H9 (cell line): ENCODE measurements around the gene THAP4. TPM values are rescaled to one million over a fixed set of nuclear protein-coding genes. Genes with fewer than 3 reads are reported as not detected.

Experiments
- DNase-seq: peaks from one replicate; pipeline ENCODE4 v3.0.0-alpha.2; 2017
- H2AFZ ChIP-seq: one replicate; pipeline ENCODE4 v1.6.1; 2013; ENCODE audit warnings: mild to moderate bottlenecking, low read length, control low read depth, moderate library complexity
- H2AK5ac ChIP-seq: 2 replicates; pipeline ENCODE4 v1.6.1; 2013; ENCODE audit warnings: low read length, control low read depth, mixed read lengths; ENCODE audit not compliant: insufficient read length
- H2BK120ac ChIP-seq: one replicate; pipeline ENCODE4 v1.6.1; 2013; ENCODE audit warnings: low read depth, mild to moderate bottlenecking, low read length, control low read depth, inconsistent platforms; ENCODE audit not compliant: poor library complexity, severe bottlenecking
- H2BK12ac ChIP-seq: 2 replicates; pipeline ENCODE4 v1.6.1; 2013; ENCODE audit warnings: low read length, control low read depth, mixed read lengths, low read depth; ENCODE audit not compliant: insufficient read length
- H2BK15ac ChIP-seq: 2 replicates; pipeline ENCODE4 v1.6.1; 2013; ENCODE audit warnings: low read depth, low read length, control low read depth
- H2BK20ac ChIP-seq: one replicate; pipeline ENCODE4 v1.6.1; 2013; ENCODE audit warnings: low read depth, mild to moderate bottlenecking, low read length, control low read depth, inconsistent platforms; ENCODE audit not compliant: poor library complexity, severe bottlenecking
- H2BK5ac ChIP-seq: 2 replicates; pipeline ENCODE4 v1.6.1; 2013; ENCODE audit warnings: low read length, control low read depth, mixed read lengths; ENCODE audit not compliant: insufficient read length
- H3K14ac ChIP-seq: 2 replicates; pipeline ENCODE4 v1.6.1; 2013; ENCODE audit warnings: low read length, control low read depth; ENCODE audit not compliant: insufficient read depth
- H3K18ac ChIP-seq: 2 replicates; pipeline ENCODE4 v1.6.1; 2013; ENCODE audit warnings: low read depth, mild to moderate bottlenecking, mixed read lengths, low read length, control low read depth; ENCODE audit not compliant: insufficient read length
- H3K23ac ChIP-seq: 2 replicates; pipeline ENCODE4 v1.6.1; 2013; ENCODE audit warnings: low read length, control low read depth, mixed read lengths, low read depth; ENCODE audit not compliant: insufficient read length
- H3K23me2 ChIP-seq: 2 replicates; pipeline ENCODE4 v1.6.1; 2013; ENCODE audit warnings: low read depth, mild to moderate bottlenecking, mixed read lengths, low read length, control low read depth; ENCODE audit not compliant: insufficient read length, poor library complexity, severe bottlenecking
- H3K27ac ChIP-seq: 2 replicates; pipeline ENCODE4 v1.5.1; 2013; ENCODE audit warnings: low read length, control low read depth, mixed read lengths, low read depth; ENCODE audit not compliant: insufficient read length
- H3K27me3 ChIP-seq: 2 replicates; pipeline ENCODE4 v1.6.1; 2013; ENCODE audit warnings: low read length, control low read depth, inconsistent platforms; ENCODE audit not compliant: insufficient read depth
- H3K4ac ChIP-seq: 2 replicates; pipeline ENCODE4 v1.6.1; 2013; ENCODE audit warnings: low read depth, mild to moderate bottlenecking, control low read depth, inconsistent platforms, low read length, moderate library complexity
- H3K4me1 ChIP-seq: 2 replicates; pipeline ENCODE4 v1.6.1; 2013; ENCODE audit warnings: low read length, control low read depth, inconsistent platforms; ENCODE audit not compliant: insufficient read depth
- H3K4me2 ChIP-seq: 2 replicates; pipeline ENCODE4 v1.6.1; 2013; ENCODE audit warnings: low read length, control low read depth, mixed read lengths; ENCODE audit not compliant: insufficient read length, insufficient read depth
- H3K56ac ChIP-seq: 2 replicates; pipeline ENCODE4 v1.6.1; 2013; ENCODE audit warnings: low read depth, mild to moderate bottlenecking, mixed read lengths, low read length, control low read depth; ENCODE audit not compliant: insufficient read length
- H3K79me1 ChIP-seq: 2 replicates; pipeline ENCODE4 v1.6.1; 2013; ENCODE audit warnings: low read depth, mild to moderate bottlenecking, moderate library complexity, low read length, control low read depth, inconsistent platforms; ENCODE audit not compliant: insufficient read depth, poor library complexity, severe bottlenecking
- H3K79me2 ChIP-seq: 2 replicates; pipeline ENCODE4 v1.6.1; 2013; ENCODE audit warnings: low read length, control low read depth, inconsistent platforms; ENCODE audit not compliant: insufficient read depth
- H3K9ac ChIP-seq: 2 replicates; pipeline ENCODE4 v1.6.1; 2013; ENCODE audit warnings: low read length, control low read depth, mixed read lengths; ENCODE audit not compliant: insufficient read length; ENCODE audit errors: extremely low read depth
- H3K9me3 ChIP-seq: one replicate; pipeline ENCODE4 v1.6.1; 2013; ENCODE audit warnings: low read depth, low read length, inconsistent platforms; ENCODE audit not compliant: control insufficient read depth
- H3T11ph ChIP-seq: one replicate; pipeline ENCODE4 v1.6.1; 2013; ENCODE audit warnings: mild to moderate bottlenecking, low read length, control low read depth, inconsistent platforms
- H4K20me1 ChIP-seq: one replicate; pipeline ENCODE4 v1.6.1; 2013; ENCODE audit not compliant: control insufficient read depth, insufficient read length, insufficient read depth
- H4K5ac ChIP-seq: 2 replicates; pipeline ENCODE4 v1.6.1; 2013; ENCODE audit warnings: low read depth, mild to moderate bottlenecking, mixed read lengths, low read length, control low read depth; ENCODE audit not compliant: insufficient read length
- H4K8ac ChIP-seq: replicated peaks from 2 replicates; pipeline ENCODE4 v1.6.1; 2013; ENCODE audit warnings: low read length, control low read depth, mixed read lengths, low read depth; ENCODE audit not compliant: insufficient read length
- H4K91ac ChIP-seq: 2 replicates; pipeline ENCODE4 v1.6.1; 2013; ENCODE audit warnings: low read depth, mild to moderate bottlenecking, moderate library complexity, mixed read lengths, low read length, control low read depth; ENCODE audit not compliant: insufficient read length
- H3K27ac Mint-ChIP-seq, 3 experiments: 2 replicates in 2 of 3; 3 replicates in 1 of 3; pipeline ENCODE4 v1.8.0; 2020 to 2021; ENCODE audit warnings: mixed read lengths in 3 of 3, mild to moderate bottlenecking in 1 of 3, moderate library complexity in 1 of 3
- H3K27me3 Mint-ChIP-seq: 2 replicates; pipeline ENCODE4 v1.8.0; 2021; ENCODE audit warnings: low read depth, mild to moderate bottlenecking, moderate library complexity, mixed read lengths
- H3K36me3 Mint-ChIP-seq, 3 experiments: 2 replicates in 2 of 3; 3 replicates in 1 of 3; pipeline ENCODE4 v1.8.0; 2020 to 2021; ENCODE audit warnings: low read depth in 3 of 3, mixed read lengths in 3 of 3; ENCODE audit not compliant: insufficient read depth in 1 of 3
- H3K4me1 Mint-ChIP-seq, 2 experiments: 2 replicates each; pipeline ENCODE4 v1.8.0; 2020; ENCODE audit warnings: mixed read lengths in 2 of 2
- H3K4me3 Mint-ChIP-seq, 2 experiments: 2 replicates in 1 of 2; 3 replicates in 1 of 2; pipeline ENCODE4 v1.8.0; 2020 to 2021; ENCODE audit warnings: mild to moderate bottlenecking in 2 of 2, mixed read lengths in 2 of 2, moderate library complexity in 1 of 2
- H3K9me3 Mint-ChIP-seq, 2 experiments: 2 replicates in 1 of 2; 3 replicates in 1 of 2; pipeline ENCODE4 v1.8.0; 2020; ENCODE audit warnings: mild to moderate bottlenecking in 2 of 2, mixed read lengths in 2 of 2, moderate library complexity in 1 of 2
- WGBS: extraction: QIAGEN DNeasy Blood & Tissue Kit; methylation state at CpG from one replicate; pipeline ENCODE4 v1.1.7; 2013; ENCODE audit warnings: missing lambda C conversion rate, low lambda C conversion rate, mixed read lengths; ENCODE audit not compliant: insufficient read length; ENCODE audit errors: extremely low coverage; 5-methylcytosine and 5-hydroxymethylcytosine counted together
- total RNA-seq: library from RNA; stranded (reverse); gene quantifications from 2 replicates; pipeline ENCODE4 v1.2.1, GENCODE V29; 2021
- TF ChIP-seq, protein P1 (sequence below): fragments of 200-600 bp; sonication (generic); conservative IDR thresholded peaks from 3 replicates; pipeline ENCODE4 v1.8.0; 2021; ENCODE audit warnings: antibody characterized with exemption, mild to moderate bottlenecking

The THAP4 gene
- total RNA-seq, 1 experiment from 2014 or later = 70.6 TPM

DNA sequence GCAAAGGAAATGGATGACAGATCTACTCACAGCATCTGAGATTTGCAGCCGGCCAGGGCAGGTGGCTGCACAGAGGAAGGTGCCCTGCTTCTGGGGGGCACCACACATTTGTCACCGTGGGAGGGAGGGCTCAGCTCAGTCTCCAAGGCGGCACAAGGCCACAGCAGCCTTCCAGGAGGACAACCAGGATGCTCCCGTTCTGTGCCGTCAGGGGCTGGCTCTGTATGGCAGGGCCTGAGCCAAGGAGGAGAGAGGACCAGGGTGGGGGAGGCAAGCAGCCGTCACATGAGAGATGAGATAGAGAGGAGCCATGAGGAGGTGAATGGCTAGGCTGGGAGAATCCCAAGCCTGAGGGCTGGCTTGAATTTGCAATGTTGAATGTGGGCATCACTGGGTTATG is 83.0 kb downstream of the THAP4 start:
- Mint-ChIP-seq H3K4me3 (no peak overlapping the region), H3K27me3 (peaks cover 3% of the 10 kb centered on the region), H3K4me1 (peaks cover 17 to 22% of the 10 kb centered on the region in 2 experiments), H3K9me3 (peaks cover 0 to 3% of the 10 kb centered on the region in 2 experiments; a peak in 2 of 5 replicates), H3K36me3 (peaks cover 0 to 4% (median 3%) of the 10 kb centered on the region in 3 experiments; a peak in 3 of 7 replicates), H3K27ac (peak overlapping the region in 1 of 3 experiments; percentile 56; a peak in 2 of 7 replicates)
- Histone ChIP-seq H3K4me1 (peaks cover 5% of the 10 kb centered on the region; the same call in 1 of the 2 replicates), H3T11ph (no peak overlapping the region), H4K8ac (no peak overlapping the region), H3K79me1 (no peaks in the 10 kb centered on the region), H3K23me2 (no peaks in the 10 kb centered on the region), H3K79me2 (no peaks in the 10 kb centered on the region), H3K27ac (no peak overlapping the region), H3K27me3 (no peaks in the 10 kb centered on the region), H2BK20ac (no peak overlapping the region), H2BK120ac (no peak overlapping the region), H3K9ac (no peak overlapping the region), H4K91ac (no peak overlapping the region), H3K9me3 (no peaks in the 10 kb centered on the region), H3K18ac (no peak overlapping the region), H3K56ac (no peak overlapping the region), H4K5ac (no peak overlapping the region), H2BK15ac (no peak overlapping the region), H2BK12ac (no peak overlapping the region), H3K4ac (no peak overlapping the region), H3K4me2 (no peak overlapping the region), H2AK5ac (no peak overlapping the region), H3K14ac (no peak overlapping the region; the same call in 1 of the 2 replicates), H4K20me1 (no peaks in the 10 kb centered on the region), H2BK5ac (no peak overlapping the region), H3K23ac (no peak overlapping the region), H2AFZ (no peak overlapping the region)
- WGBS = no CpG with 5 or more reads among the region's 6 CpGs
- TF ChIP-seq, protein P1, sequence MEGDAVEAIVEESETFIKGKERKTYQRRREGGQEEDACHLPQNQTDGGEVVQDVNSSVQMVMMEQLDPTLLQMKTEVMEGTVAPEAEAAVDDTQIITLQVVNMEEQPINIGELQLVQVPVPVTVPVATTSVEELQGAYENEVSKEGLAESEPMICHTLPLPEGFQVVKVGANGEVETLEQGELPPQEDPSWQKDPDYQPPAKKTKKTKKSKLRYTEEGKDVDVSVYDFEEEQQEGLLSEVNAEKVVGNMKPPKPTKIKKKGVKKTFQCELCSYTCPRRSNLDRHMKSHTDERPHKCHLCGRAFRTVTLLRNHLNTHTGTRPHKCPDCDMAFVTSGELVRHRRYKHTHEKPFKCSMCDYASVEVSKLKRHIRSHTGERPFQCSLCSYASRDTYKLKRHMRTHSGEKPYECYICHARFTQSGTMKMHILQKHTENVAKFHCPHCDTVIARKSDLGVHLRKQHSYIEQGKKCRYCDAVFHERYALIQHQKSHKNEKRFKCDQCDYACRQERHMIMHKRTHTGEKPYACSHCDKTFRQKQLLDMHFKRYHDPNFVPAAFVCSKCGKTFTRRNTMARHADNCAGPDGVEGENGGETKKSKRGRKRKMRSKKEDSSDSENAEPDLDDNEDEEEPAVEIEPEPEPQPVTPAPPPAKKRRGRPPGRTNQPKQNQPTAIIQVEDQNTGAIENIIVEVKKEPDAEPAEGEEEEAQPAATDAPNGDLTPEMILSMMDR = no peak
- DNase-seq = peak; percentile 24
